BJ (cell line): ENCODE results near the gene GRK7. TPM values are rescaled to one million over a fixed set of nuclear protein-coding genes. Genes with fewer than 3 reads are reported as not detected.
"Not testable (repeated sequence)": the region's sequence is repeated elsewhere in the genome, so short reads cannot be mapped to it uniquely, and the experiment has no call there.

ENCODE experiments used
- CTCF ChIA-PET: fragments of 350-600 bp; formaldehyde crosslinking; extraction: SDS; loops from one replicate; lab custom pipeline; 2021; ENCODE audit warnings: antibody characterized with exemption, inconsistent platforms; lab: Yijun Ruan, JAX
- POLR2A ChIA-PET: fragments of 300-600 bp; sonication (Branson Sonifier 250); formaldehyde crosslinking; extraction: SDS; loops from one replicate; lab custom pipeline; 2021; ENCODE audit warnings: antibody characterized with exemption; lab: Charles Lee
- DNase-seq: peaks from one replicate; pipeline ENCODE4 v3.0.0-alpha.2; 2011; ENCODE audit warnings: low read depth
- H3K27me3 ChIP-seq: 2 replicates; pipeline ENCODE4 v1.6.0; 2011; ENCODE audit warnings: low read length; ENCODE audit not compliant: control insufficient read depth, insufficient read depth
- H3K36me3 ChIP-seq: 2 replicates; pipeline ENCODE4 v1.5.1; 2011; ENCODE audit warnings: low read length; ENCODE audit not compliant: control insufficient read depth, insufficient read depth
- H3K4me3 ChIP-seq: 2 replicates; pipeline ENCODE4 v1.5.1; 2011; ENCODE audit warnings: low read depth, mild to moderate bottlenecking, control low read depth, low read length
- polyA plus RNA-seq: library from polyadenylated mRNA; depleted of rRNA; stranded (reverse); fragments of >200 nt; gene quantifications from 2 replicates; pipeline ENCODE4 v1.2.3, GENCODE V29; 2011
- TF ChIP-seq, protein P1 (sequence below): IDR thresholded peaks from 2 replicates; pipeline ENCODE4 v1.5.1; 2011; ENCODE audit warnings: low read depth, mild to moderate bottlenecking, control low read depth, inconsistent platforms, low read length, moderate library complexity; ENCODE audit not compliant: insufficient read depth

GRK7 gene
- polyA plus RNA-seq, 1 experiment: not detected

DNA sequence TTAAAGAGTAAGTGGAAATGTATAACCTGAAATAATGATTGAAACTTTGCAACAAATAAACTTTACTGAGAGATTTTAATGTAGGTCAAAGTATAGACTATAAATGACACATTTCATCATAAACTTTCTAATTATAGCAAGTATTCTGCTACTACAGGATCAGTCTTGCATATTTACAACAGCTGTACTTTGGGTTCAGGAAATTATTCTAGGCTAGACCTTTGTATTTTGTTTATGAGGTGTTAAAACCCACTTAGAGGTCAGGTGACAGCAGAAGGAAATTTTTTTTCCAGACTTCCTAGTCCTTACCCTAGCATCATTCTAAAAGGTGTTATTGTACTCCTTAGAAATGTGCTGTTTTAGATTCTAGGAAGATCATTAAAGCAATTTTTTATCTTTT is 22.9 kb upstream of the GRK7 start:
- TF ChIP-seq, protein P1, sequence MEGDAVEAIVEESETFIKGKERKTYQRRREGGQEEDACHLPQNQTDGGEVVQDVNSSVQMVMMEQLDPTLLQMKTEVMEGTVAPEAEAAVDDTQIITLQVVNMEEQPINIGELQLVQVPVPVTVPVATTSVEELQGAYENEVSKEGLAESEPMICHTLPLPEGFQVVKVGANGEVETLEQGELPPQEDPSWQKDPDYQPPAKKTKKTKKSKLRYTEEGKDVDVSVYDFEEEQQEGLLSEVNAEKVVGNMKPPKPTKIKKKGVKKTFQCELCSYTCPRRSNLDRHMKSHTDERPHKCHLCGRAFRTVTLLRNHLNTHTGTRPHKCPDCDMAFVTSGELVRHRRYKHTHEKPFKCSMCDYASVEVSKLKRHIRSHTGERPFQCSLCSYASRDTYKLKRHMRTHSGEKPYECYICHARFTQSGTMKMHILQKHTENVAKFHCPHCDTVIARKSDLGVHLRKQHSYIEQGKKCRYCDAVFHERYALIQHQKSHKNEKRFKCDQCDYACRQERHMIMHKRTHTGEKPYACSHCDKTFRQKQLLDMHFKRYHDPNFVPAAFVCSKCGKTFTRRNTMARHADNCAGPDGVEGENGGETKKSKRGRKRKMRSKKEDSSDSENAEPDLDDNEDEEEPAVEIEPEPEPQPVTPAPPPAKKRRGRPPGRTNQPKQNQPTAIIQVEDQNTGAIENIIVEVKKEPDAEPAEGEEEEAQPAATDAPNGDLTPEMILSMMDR: no peak
- Histone ChIP-seq H3K4me3 (no peak overlapping the region), H3K36me3 (peaks cover 2% of the 10 kb centered on the region; the same call in 1 of the 2 replicates), H3K27me3 (no peaks in the 10 kb centered on the region)
- no peak for DNase-seq
- CTCF ChIA-PET: interaction anchor here (0.8 to 2.2 kb wide), 5 partner anchors 11 to 172 kb away, joined by 3 to 12 read pairs (median 3); partner anchors contain the start of genes ATP1B3 and GRK7
- POLR2A ChIA-PET: interaction anchor here (0.6 kb wide), 1 partner anchor 84 kb away, joined by 19 read pairs; no protein-coding TSS in a partner anchor

DNA sequence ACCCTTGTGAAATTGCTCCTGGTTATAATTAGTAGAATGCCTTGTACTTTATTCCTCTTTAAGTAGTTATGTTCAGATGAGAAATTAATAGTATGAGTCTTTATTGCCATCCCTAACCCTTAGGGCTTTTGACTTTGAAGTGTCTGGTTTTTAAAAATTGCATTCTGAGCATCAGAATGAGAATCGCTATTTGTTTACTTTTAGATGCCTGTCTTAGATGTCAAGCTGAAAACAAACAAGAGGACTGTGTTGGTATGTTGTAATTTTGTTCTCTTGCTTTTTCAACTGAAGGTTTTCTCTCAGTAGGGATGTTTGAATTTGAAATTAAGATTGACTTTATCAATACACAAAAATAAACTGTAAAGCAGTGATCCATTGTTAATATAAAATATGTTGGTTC is 19.9 kb upstream of the GRK7 start:
- ChIA-PET POLR2A (no interaction called here), CTCF (no interaction called here)
- Histone ChIP-seq H3K4me3 (no peak overlapping the region), H3K36me3 (peaks cover 5% of the 10 kb centered on the region), H3K27me3 (no peaks in the 10 kb centered on the region)
- TF ChIP-seq, protein P1: no peak
- DNase-seq: no peak

DNA sequence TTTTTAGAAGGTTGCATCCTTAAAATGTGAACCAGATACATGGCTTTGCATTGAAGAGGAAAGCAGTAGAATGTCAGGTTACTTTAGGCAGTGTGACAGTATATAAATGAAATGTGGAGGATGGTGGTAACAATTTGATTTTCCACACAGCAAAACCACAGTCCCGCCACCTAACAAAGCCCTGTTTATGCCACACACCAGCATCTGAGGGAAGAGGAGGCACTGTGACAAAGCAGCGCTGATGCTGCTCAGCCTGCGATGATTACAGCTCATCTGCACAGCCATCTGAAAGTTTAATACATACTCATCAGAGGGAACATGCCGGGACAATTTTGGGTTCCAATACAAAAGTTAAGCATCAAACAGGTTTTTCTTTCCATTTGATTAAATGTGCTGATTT is 16.2 kb upstream of the GRK7 start:
- Histone ChIP-seq H3K4me3 (no peak overlapping the region), H3K27me3 (no peaks in the 10 kb centered on the region), H3K36me3 (peaks cover 8% of the 10 kb centered on the region)
- POLR2A ChIA-PET: no interaction called here
- no peak for DNase-seq
- CTCF ChIA-PET: interaction anchor here (1.4 kb wide), 1 partner anchor 8 kb away, joined by 6 read pairs; the partner anchor contains the start of gene RNF7
- TF ChIP-seq, protein P1: no peak

DNA sequence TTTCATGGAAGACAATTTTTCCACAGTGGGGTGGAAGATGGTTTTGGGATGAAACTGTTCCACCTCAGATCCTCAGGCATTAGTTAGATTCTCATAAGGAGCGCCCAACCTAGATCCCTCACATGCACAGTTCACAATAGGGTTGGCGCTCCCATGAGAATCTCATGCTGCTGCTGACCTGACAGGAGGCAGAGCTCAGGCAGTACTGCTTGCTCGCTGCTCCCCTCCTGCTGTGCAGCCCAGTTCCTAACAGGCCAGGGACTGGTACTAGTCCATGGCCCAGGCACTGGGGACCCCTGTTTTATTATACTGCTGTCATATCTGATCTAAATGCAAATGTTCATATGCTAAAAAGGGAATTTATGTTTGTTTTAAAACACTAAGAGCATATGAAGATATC is 9.8 kb upstream of the GRK7 start:
- Histone ChIP-seq H3K36me3 (peaks cover 3% of the 10 kb centered on the region), H3K27me3 (no peaks in the 10 kb centered on the region), H3K4me3 (no peak overlapping the region)
- no peak for DNase-seq
- ChIA-PET POLR2A (no interaction called here), CTCF (no interaction called here)
- TF ChIP-seq, protein P1: no peak

DNA sequence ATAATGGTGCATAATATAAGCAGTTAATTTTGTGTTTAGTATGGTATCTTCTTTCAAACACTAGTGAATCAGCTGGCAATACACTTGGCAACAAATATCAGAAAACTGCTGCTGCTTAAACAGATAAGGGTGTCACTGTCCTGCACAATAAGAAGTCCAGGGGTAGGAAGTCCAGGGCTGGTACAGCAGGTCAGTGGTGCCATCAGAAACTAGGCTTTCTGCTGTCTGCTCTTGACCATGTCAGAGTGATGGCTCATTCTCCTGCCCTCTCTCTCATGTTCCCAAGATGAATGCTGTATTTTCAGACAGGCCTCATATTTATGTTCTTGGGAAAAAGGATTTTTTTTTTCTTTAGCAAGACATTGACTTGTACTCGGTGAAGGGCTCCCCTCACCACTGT is 9.2 kb upstream of the GRK7 start:
- TF ChIP-seq, protein P1: no peak
- no peaks in the 10 kb centered on the region for H3K27me3 ChIP-seq
- CTCF ChIA-PET: no interaction called here
- H3K36me3 ChIP-seq: peaks cover 3% of the 10 kb centered on the region
- DNase-seq: no peak
- POLR2A ChIA-PET: no interaction called here
- H3K4me3 ChIP-seq: no peak overlapping the region

DNA sequence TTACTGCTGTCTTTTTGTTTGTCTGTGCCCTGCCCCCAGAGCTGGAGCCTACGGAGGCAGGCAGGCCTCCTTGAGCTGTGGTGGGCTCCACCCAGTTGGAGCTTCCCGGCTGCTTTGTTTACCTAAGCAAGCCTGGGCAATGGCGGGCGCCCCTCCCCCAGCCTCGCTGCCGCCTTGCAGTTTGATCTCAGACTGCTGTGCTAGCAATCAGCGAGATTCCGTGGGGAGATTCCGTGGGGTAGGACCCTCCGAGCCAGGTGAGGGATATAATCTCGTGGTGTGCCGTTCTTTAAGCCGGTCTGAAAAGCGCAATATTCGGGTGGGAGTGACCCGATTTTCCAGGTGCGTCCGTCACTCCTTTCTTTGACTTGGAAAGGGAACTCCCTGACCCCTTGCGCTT is 656 bp upstream of the GRK7 start:
- H3K4me3 ChIP-seq, DNase-seq, CTCF ChIA-PET, H3K36me3 ChIP-seq, POLR2A ChIA-PET, H3K27me3 ChIP-seq: not testable (repeated sequence)
